HepG2 (cell line): ENCODE data around the gene FGFR3. TPM values are rescaled to one million over a fixed set of nuclear protein-coding genes. Genes with fewer than 3 reads are reported as not detected.
A peak's percentile ranks its signal among the peaks of the same experiment; 100 is the strongest.

Experiments used
- ATAC-seq: fragments of 200-7000 bp; cut with Tn5 transposase; 3 replicates; pipeline ENCODE4 v1.9.1; 2020; ENCODE audit warnings: mild to moderate bottlenecking, moderate library complexity
- BruUV-seq: library from RNA; stranded (reverse); fragments of 400-500 nt; replicated peaks from 2 replicates; lab custom pipeline; 2021; lab: Mats Ljungman, UMichigan
- CTCF ChIA-PET: fragments of 300-600 bp; formaldehyde crosslinking; extraction: SDS; loops from one replicate; lab custom pipeline; 2021; ENCODE audit warnings: low total read pairs, inconsistent platforms, low intra/inter-chr PET ratio; lab: Yijun Ruan, JAX
- POLR2A ChIA-PET: fragments of 350-600 bp; sonication (Branson Sonifier 250); formaldehyde crosslinking; loops from one replicate; lab custom pipeline; 2020; ENCODE audit warnings: antibody characterized with exemption, inconsistent platforms; lab: Yijun Ruan, JAX
- DNase-seq: peaks from one replicate; pipeline ENCODE4 v3.0.0-alpha.2; 2015; ENCODE audit warnings: low spot score
- FAIRE-seq: peaks from 3 replicates; lab custom pipeline; 2011; peaks lifted over from hg19 to GRCh38; lab: Jason Lieb, UNC
- H2AFZ ChIP-seq: one replicate; pipeline ENCODE4 v1.6.1; 2011; ENCODE audit warnings: low read length, inconsistent platforms
- H3K27ac ChIP-seq: fragments of 300-600 bp; 3 replicates; pipeline ENCODE4 v1.8.0; 2011; ENCODE audit warnings: mixed run types, mild to moderate bottlenecking, mixed read lengths, low read length, inconsistent platforms; ENCODE audit not compliant: insufficient read depth; ENCODE audit errors: extremely low read length
- H3K27me3 ChIP-seq, 2 experiments: fragments of 200-600 bp in 1 of 2; 2 replicates in 1 of 2; 3 replicates in 1 of 2; pipeline versions ENCODE4 v1.6.0 to v1.8.0; 2011; ENCODE audit warnings: low read length in 2 of 2, mild to moderate bottlenecking in 2 of 2, moderate library complexity in 2 of 2, inconsistent platforms in 1 of 2; ENCODE audit not compliant: insufficient read depth in 2 of 2, control insufficient read depth in 1 of 2
- H3K36me3 ChIP-seq, 2 experiments: fragments of 200-600 bp in 1 of 2; replicated peaks in 1 of 2; 2 replicates in 1 of 2; 3 replicates in 1 of 2; pipeline versions ENCODE4 v1.5.1 to v1.8.0; 2011; ENCODE audit warnings: low read length in 2 of 2, inconsistent platforms in 1 of 2; ENCODE audit not compliant: insufficient read depth in 2 of 2, control insufficient read depth in 1 of 2
- H3K4me1 ChIP-seq: 2 replicates; pipeline ENCODE4 v1.5.1; 2012; ENCODE audit warnings: low read length, inconsistent platforms; ENCODE audit not compliant: insufficient read depth
- H3K4me2 ChIP-seq: 2 replicates; pipeline ENCODE4 v1.6.0; 2011; ENCODE audit warnings: low read depth, low read length, inconsistent platforms
- H3K4me3 ChIP-seq, 3 experiments: fragments of 200-600 bp in 1 of 3; sonication (generic), shearing (Covaris generic) in 1 of 3; replicated peaks in 1 of 3; 2 replicates each; pipeline ENCODE4 v1.5.1; 2011 to 2016; ENCODE audit warnings: low read length in 3 of 3, inconsistent platforms in 2 of 3, low read depth in 2 of 3, mild to moderate bottlenecking in 2 of 3, control low read depth in 1 of 3, mixed read lengths in 1 of 3; ENCODE audit not compliant: insufficient read depth in 1 of 3
- H3K79me2 ChIP-seq: one replicate; pipeline ENCODE4 v1.6.1; 2011; ENCODE audit warnings: low read length, inconsistent platforms; ENCODE audit not compliant: insufficient read depth
- H3K9ac ChIP-seq: 2 replicates; pipeline ENCODE4 v1.6.0; 2011; ENCODE audit warnings: mild to moderate bottlenecking, low read depth, low read length, inconsistent platforms; ENCODE audit not compliant: insufficient read depth
- H3K9me3 ChIP-seq: 2 replicates; pipeline ENCODE4 v1.5.1; 2012; ENCODE audit warnings: mild to moderate bottlenecking, low read length
- H4K20me1 ChIP-seq: 2 replicates; pipeline ENCODE4 v1.6.0; 2011; ENCODE audit warnings: inconsistent platforms, mild to moderate bottlenecking, low read length, moderate library complexity; ENCODE audit not compliant: insufficient read depth
- AGO2 ChIP-seq: fragments of 200-400 bp; formaldehyde crosslinking; optimal IDR thresholded peaks from 2 replicates; pipeline ENCODE3; 2017; ENCODE audit warnings: mild to moderate bottlenecking, low read depth, low read length, moderate library complexity
- ARHGAP35 ChIP-seq: sonication (generic); formaldehyde crosslinking; IDR thresholded peaks from 2 replicates; pipeline ENCODE4 v1.9.0; 2022; ENCODE audit warnings: mild to moderate bottlenecking, inconsistent platforms, moderate library complexity, missing genetic modification reagents, borderline replicate concordance
- ARNTL ChIP-seq: sonication (generic); formaldehyde crosslinking; IDR thresholded peaks from 2 replicates; pipeline ENCODE4 v1.4.0; 2020; ENCODE audit warnings: mild to moderate bottlenecking, missing genetic modification reagents
- ATRX ChIP-seq: sonication (generic); formaldehyde crosslinking; IDR thresholded peaks from 2 replicates; pipeline ENCODE4 v1.4.0; 2020; ENCODE audit warnings: missing genetic modification reagents, borderline replicate concordance
- MZF1 ChIP-seq: sonication (generic); formaldehyde crosslinking; IDR thresholded peaks from 2 replicates; pipeline ENCODE4 v1.8.1; 2023; ENCODE audit warnings: mild to moderate bottlenecking, missing genetic modification reagents, borderline replicate concordance
- NRL ChIP-seq: sonication (generic); formaldehyde crosslinking; IDR thresholded peaks from 2 replicates; pipeline ENCODE4 v1.5.0; 2020; ENCODE audit warnings: missing genetic modification reagents, mild to moderate bottlenecking, moderate library complexity, borderline replicate concordance
- ZBTB21 ChIP-seq: sonication (generic); formaldehyde crosslinking; IDR thresholded peaks from 2 replicates; pipeline ENCODE4 v1.4.0; 2020; ENCODE audit warnings: missing genetic modification reagents
- ZFP36 ChIP-seq: fragments of 150-350 bp; IDR thresholded peaks from 2 replicates; pipeline ENCODE4 v1.6.1; 2018; ENCODE audit warnings: borderline replicate concordance, low read length, low read depth; ENCODE audit not compliant: partially characterized antibody
- WGBS: methylation state at CpG from one replicate; pipeline ENCODE4 v1.1.6; 2017; ENCODE audit warnings: low lambda C conversion rate; 5-methylcytosine and 5-hydroxymethylcytosine counted together
- in situ Hi-C: cut with HindIII; loops from 2 replicates; pipeline ENCODE4 v1.10.0; 2017; ENCODE audit warnings: low pct_unique_long_range_greater_than_20kb; ENCODE audit not compliant: extremely low pct_ligation_motif_present
- intact Hi-C: fragments of 100-400 bp; cut with micrococcal nuclease; formaldehyde crosslinking; loops from one replicate; pipeline ENCODE4 v1.10.0; 2022; ENCODE audit not compliant: unreplicated experiment
- polyA plus RNA-seq, 8 experiments: library from polyadenylated mRNA; depleted of rRNA in 3 of 8; stranded (reverse) in 7 of 8; unstranded in 1 of 8; fragments of >200 nt; fragmentation: Illumina TruSeq in 4 of 8; extraction: Trizol in 4 of 8; gene quantifications; 2 replicates each; pipeline versions ENCODE4 v1.2.1 to v1.2.3, GENCODE V29; 2011 to 2016; ENCODE audit warnings: low read depth in 4 of 8, missing spikeins in 1 of 8, mixed read lengths in 1 of 8; ENCODE audit not compliant: insufficient read depth in 1 of 8
- total RNA-seq, 5 experiments: library from RNA; depleted of rRNA; stranded (reverse); fragments of >200 nt; fragmentation: Illumina TruSeq; extraction: Trizol; gene quantifications; 2 replicates each; pipeline ENCODE4 v1.2.3, GENCODE V29; 2016; ENCODE audit warnings: low read depth in 1 of 5

The FGFR3 gene
- total and polyA plus RNA-seq, 2 of the 13 experiments (the other 11 are each of a cell fraction or from before 2014, with no cell fraction given) = 103 to 109 TPM

- no peak overlapping the region for H3K4me2 ChIP-seq
- ChIA-PET POLR2A (no interaction called here), CTCF (no interaction called here)
- H3K9me3 ChIP-seq = no peaks in the 10 kb centered on the region
- 93% methylated on average over 7 of the region's 7 CpGs for WGBS
- H3K4me3 ChIP-seq = no peak overlapping the region
- no peaks in the 10 kb centered on the region for H3K27me3 ChIP-seq
- H2AFZ ChIP-seq = no peak overlapping the region
- H3K79me2 ChIP-seq = no peaks in the 10 kb centered on the region
- intact Hi-C loops = no loop called here
- H3K36me3 ChIP-seq = peaks cover 30 to 63% of the 10 kb centered on the region in 2 experiments
- TF ChIP-seq ARHGAP35 = no peak
- TF ChIP-seq ATRX (CRISPR knock-in tag) = no peak
- TF ChIP-seq ARNTL (CRISPR knock-in tag) = no peak
- ATAC-seq = no peak
- H3K4me1 ChIP-seq = no peaks in the 10 kb centered on the region
- no peak for FAIRE-seq
- H3K27ac ChIP-seq = no peak overlapping the region
- no TSS peak for BruUV-seq
- in situ Hi-C loops = no loop called here
- no peaks in the 10 kb centered on the region for H4K20me1 ChIP-seq
- H3K9ac ChIP-seq = no peak overlapping the region
- DNase-seq = no peak
These were observed 26.7 kb downstream of the FGFR3 start for GRCh38 chr4:1819816-1820215.

GRCh38 chr4:1821679-1822567 lies 28.8 kb downstream of the FGFR3 start:
- no peak overlapping the region for H2AFZ ChIP-seq
- no TSS peak for BruUV-seq
- no peak overlapping the region for H3K4me2 ChIP-seq
- H3K4me1 ChIP-seq = peaks cover 13% of the 10 kb centered on the region
- H3K4me3 ChIP-seq = no peak overlapping the region
- no peaks in the 10 kb centered on the region for H3K79me2 ChIP-seq
- ChIA-PET CTCF (no interaction called here), POLR2A (no interaction called here)
- in situ Hi-C loops = no loop called here
- no peak for TF ChIP-seq ZBTB21 (CRISPR knock-in tag)
- TF ChIP-seq ZFP36 = no peak
- TF ChIP-seq NRL (CRISPR knock-in tag) = no peak
- peak; percentile 13 for TF ChIP-seq AGO2
- TF ChIP-seq MZF1 (CRISPR knock-in tag) = no peak
- TF ChIP-seq, all 625 proteins: peak for 1
- no peaks in the 10 kb centered on the region for H4K20me1 ChIP-seq
- WGBS = 97% methylated on average over 8 of the region's 18 CpGs
- no peak overlapping the region for H3K9ac ChIP-seq
- H3K27ac ChIP-seq = no peak overlapping the region
- no peaks in the 10 kb centered on the region for H3K9me3 ChIP-seq
- intact Hi-C loops = no loop called here
- no peak for FAIRE-seq
- ATAC-seq = no peak
- H3K36me3 ChIP-seq = peaks cover 29 to 59% of the 10 kb centered on the region in 2 experiments
- no peak for DNase-seq
- no peaks in the 10 kb centered on the region for H3K27me3 ChIP-seq
